ENCODE measurements around the gene COX7A2L.

Gene COX7A2L

DNA sequence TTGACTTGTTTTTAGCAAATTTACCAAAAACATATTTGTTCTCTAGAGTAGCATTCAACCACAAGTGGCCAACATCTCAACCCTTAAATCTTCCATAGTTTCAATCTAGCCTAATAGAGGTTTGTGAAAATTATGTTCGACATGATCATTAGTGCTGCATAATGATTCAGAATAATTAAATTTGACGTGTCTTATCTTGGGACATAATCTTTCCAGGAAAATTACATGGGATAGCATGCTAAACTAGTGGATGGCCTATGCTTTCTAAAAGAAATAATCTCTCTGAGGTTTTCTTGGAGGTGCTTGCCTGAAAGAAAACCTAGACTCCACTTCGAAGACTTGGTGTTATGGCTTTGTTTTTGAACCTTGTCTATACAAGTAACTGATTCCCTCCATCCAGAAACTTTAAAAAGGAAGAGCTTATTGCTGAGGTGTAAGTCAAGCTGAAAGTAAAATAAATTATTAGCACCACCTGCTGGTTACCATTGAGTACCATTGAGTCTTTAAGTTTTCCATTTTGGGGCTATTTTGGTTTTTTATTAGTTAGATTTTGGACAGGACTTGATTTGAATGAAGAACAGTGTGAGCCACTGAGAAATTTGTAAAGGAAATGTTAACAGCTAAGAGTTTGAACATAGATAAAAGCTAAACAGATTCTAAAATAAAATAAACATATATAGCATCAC is 32.7 kb downstream of the COX7A2L start:
- H3K27me3 Mint-ChIP-seq (ENCODE audit: low read depth) = no peaks in the 10 kb centered on the region
- peaks cover 5% of the 10 kb centered on the region for H3K4me1 Mint-ChIP-seq (ENCODE audit: low read depth)
- H3K36me3 Mint-ChIP-seq (ENCODE audit: low read depth) = peaks cover 52% of the 10 kb centered on the region
- H3K27ac Mint-ChIP-seq = peak overlapping the region; percentile 11
- H3K9me3 Mint-ChIP-seq = no peaks in the 10 kb centered on the region
- no peak overlapping the region for H3K4me3 Mint-ChIP-seq
- DNase-seq (ENCODE audit: low spot score) = no peak

DNA sequence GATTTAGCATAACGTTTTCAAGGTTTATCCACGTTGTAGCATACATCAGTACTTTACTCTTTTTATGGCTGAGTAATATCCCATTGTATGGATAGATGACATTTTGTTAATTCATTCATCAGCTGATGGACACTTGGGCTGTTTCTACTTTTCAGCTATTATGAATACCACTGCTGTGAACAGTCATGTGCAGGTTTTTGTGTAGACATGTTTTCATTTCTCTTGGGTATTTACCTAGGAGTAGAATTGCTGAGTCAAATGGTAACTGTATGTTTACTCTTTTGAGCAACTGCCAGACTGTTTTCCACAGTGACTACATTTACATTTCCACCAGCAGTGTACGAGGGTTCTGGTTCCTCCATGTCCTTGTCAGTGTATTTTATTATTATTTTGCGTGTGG is 33.9 kb downstream of the COX7A2L start:
- no peak for DNase-seq (ENCODE audit: low spot score)
- Mint-ChIP-seq H3K27me3 (ENCODE audit: low read depth) (no peaks in the 10 kb centered on the region), H3K36me3 (ENCODE audit: low read depth) (peaks cover 45% of the 10 kb centered on the region), H3K27ac (no peak overlapping the region), H3K9me3 (no peaks in the 10 kb centered on the region), H3K4me1 (ENCODE audit: low read depth) (peaks cover 8% of the 10 kb centered on the region), H3K4me3 (no peak overlapping the region)

DNA sequence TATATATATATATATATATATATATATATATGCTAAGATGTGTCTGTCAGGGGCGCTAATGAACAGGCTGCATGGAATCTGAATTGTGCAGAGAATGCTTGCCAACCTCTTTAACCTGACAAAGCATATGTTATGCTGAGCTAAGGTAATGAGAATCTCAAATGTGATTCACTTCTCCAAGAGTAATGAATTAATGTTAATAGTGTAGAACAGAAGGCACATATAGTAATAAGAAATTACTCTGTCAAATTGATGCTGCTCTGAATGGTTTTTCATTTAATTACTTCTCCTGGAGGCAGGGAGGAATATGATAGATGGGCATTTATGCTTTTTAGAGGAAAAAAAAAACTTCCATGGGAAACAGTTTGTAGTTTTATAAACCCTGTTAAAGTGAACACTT is 35.4 kb downstream of the COX7A2L start:
- Mint-ChIP-seq H3K9me3 (no peaks in the 10 kb centered on the region), H3K27me3 (ENCODE audit: low read depth) (no peaks in the 10 kb centered on the region), H3K27ac (peak overlapping the region; percentile 10), H3K4me1 (ENCODE audit: low read depth) (peaks cover 14% of the 10 kb centered on the region), H3K36me3 (ENCODE audit: low read depth) (peaks cover 40% of the 10 kb centered on the region), H3K4me3 (no peak overlapping the region)
- DNase-seq (ENCODE audit: low spot score) = no peak

DNA sequence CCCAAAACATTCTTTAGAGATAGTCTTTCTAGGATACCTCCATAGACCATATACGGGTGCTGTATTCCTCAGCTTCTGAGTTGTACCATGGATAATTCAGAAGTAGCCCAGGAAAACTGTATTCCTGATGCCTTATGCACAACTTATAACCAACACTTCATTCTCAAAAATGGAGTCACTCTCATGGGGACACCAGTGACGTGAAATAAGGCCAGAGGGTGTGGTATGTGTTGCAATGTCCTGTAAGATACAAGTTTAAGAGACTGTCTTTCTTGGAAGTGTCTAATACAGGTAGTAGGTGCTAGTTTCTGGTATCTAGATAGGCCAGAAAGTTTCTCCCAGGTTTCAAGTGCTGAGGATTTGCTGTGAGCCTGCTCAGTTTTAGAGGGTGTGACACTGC is 36.1 kb downstream of the COX7A2L start:
- Mint-ChIP-seq H3K36me3 (ENCODE audit: low read depth) (peaks cover 39% of the 10 kb centered on the region), H3K27me3 (ENCODE audit: low read depth) (no peaks in the 10 kb centered on the region), H3K4me3 (no peak overlapping the region), H3K9me3 (no peaks in the 10 kb centered on the region), H3K27ac (no peak overlapping the region), H3K4me1 (ENCODE audit: low read depth) (peaks cover 14% of the 10 kb centered on the region)
- DNase-seq (ENCODE audit: low spot score) = no peak

DNA sequence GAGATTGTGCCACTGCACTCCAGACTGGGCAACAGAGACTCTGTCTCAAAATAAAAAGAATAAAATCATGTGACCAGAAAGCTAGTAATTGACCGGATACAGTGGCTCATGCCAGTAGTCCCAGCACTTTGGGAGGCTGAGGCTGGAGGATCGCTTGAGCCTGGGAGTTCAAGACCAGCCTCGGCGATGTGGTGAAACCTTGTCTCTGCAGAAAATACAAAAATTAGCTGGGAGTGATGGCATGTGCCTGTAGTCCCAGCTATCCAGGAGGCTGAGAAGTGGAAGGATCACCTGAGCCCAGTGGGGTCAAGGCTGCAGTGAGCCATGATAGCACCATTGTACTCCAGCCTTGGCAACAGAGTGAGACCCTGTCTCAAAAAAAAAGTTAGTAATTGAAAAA is 36.8 kb downstream of the COX7A2L start:
- H3K4me3 Mint-ChIP-seq = no peak overlapping the region
- peaks cover 34% of the 10 kb centered on the region for H3K36me3 Mint-ChIP-seq (ENCODE audit: low read depth)
- H3K27ac Mint-ChIP-seq = no peak overlapping the region
- H3K9me3 Mint-ChIP-seq = no peaks in the 10 kb centered on the region
- DNase-seq (ENCODE audit: low spot score) = no peak
- no peaks in the 10 kb centered on the region for H3K27me3 Mint-ChIP-seq (ENCODE audit: low read depth)
- peaks cover 14% of the 10 kb centered on the region for H3K4me1 Mint-ChIP-seq (ENCODE audit: low read depth)

DNA sequence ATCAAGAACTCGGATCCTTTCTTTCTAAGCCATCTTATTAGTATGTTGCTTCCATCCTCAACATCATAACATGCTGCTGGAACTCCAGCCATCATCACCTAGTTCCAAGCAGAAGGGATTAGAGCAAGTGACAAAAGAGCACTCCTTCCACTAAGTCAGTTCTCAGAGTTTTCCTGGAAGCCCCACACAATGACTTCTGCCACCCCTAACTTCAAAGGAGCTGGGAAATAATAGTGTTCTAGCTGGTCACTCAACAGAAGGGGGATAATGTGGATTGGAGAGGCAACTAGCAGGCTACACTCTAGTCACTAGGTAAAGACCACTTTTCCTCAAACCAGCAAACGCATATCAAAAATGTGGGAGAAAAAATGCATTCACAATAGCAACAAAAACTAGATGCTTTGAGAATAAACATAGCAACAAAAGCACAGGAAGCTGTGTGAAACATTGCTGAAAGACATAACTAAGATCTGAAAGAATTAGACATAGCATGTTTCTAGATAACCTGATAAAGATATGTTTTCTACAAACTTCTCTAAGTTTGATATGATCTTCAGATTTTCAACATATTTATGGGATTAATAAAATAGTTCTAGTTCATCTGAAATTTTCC is 39.5 kb downstream of the COX7A2L start:
- peaks cover 9% of the 10 kb centered on the region for H3K4me1 Mint-ChIP-seq (ENCODE audit: low read depth)
- H3K9me3 Mint-ChIP-seq = no peaks in the 10 kb centered on the region
- H3K27me3 Mint-ChIP-seq (ENCODE audit: low read depth) = no peaks in the 10 kb centered on the region
- DNase-seq (ENCODE audit: low spot score) = no peak
- no peak overlapping the region for H3K4me3 Mint-ChIP-seq
- H3K27ac Mint-ChIP-seq = peak overlapping the region; percentile 8
- H3K36me3 Mint-ChIP-seq (ENCODE audit: low read depth) = peaks cover 25% of the 10 kb centered on the region

DNA sequence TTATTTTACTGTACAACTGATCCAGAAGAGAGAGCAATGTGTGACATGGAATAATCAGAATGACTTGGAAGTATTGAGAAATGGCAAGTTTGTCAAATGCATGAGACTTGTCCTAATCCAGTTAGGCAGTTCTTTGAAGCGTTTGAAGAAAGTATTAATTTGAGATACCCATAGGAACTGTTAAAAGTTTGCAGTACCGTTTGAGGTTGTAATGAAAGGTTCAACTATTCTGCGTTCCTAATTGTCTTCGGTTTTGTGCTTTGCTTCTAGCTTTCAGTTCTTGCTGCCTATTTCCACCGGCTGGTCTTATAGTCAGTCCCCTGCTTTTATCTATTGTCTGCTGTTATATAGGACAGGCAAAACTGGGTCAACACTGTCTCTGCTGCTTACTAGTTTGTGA is 41.8 kb downstream of the COX7A2L start:
- peaks cover 11% of the 10 kb centered on the region for H3K4me1 Mint-ChIP-seq (ENCODE audit: low read depth)
- no peaks in the 10 kb centered on the region for H3K9me3 Mint-ChIP-seq
- DNase-seq (ENCODE audit: low spot score) = no peak
- H3K36me3 Mint-ChIP-seq (ENCODE audit: low read depth) = peaks cover 25% of the 10 kb centered on the region
- no peak overlapping the region for H3K4me3 Mint-ChIP-seq
- H3K27ac Mint-ChIP-seq = no peak overlapping the region
- H3K27me3 Mint-ChIP-seq (ENCODE audit: low read depth) = no peaks in the 10 kb centered on the region

DNA sequence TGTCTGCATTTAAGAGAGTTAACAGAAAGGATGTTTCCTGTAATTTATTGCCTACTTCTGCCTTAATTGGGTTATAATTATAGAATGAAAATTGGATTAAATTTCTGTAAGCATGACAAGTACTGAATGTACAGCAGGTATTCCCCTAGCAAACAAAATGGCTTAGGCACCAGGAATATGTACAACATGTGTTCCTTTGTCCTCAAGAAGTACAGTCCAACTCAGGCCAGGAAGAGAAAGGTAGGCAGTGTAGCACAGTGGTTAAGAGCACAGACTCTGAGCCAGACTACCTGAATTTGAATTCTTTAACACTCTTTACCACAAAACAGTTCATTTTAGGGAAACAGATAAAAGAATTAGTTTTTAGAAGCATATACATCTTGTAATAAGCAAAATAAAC is 43.1 kb downstream of the COX7A2L start:
- H3K27me3 Mint-ChIP-seq (ENCODE audit: low read depth) = no peaks in the 10 kb centered on the region

DNA sequence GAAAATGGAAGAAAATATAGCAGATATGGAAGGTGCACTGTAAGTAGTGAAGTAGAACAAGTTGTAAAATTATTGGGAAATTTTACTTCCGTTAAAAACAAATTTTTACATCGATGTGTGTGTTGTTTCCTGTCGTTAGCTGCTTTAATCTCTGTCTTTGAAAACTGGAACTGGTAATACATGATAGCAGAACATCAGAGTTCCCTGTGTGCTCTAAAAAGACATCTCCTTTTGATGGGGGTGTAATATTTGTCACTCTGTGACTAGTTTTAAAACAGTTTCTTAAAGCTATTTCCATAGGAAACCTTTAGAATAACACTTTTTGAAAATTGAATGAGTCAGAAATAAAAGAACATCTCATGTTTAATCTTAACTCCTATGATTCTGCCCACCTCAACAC is 43.5 kb downstream of the COX7A2L start:
- H3K4me1 Mint-ChIP-seq (ENCODE audit: low read depth) = peaks cover 10% of the 10 kb centered on the region
- no peak overlapping the region for H3K4me3 Mint-ChIP-seq
- H3K36me3 Mint-ChIP-seq (ENCODE audit: low read depth) = peaks cover 23% of the 10 kb centered on the region
- H3K9me3 Mint-ChIP-seq = no peaks in the 10 kb centered on the region
- no peaks in the 10 kb centered on the region for H3K27me3 Mint-ChIP-seq (ENCODE audit: low read depth)
- no peak overlapping the region for H3K27ac Mint-ChIP-seq
- no peak for DNase-seq (ENCODE audit: low spot score)

More for the DNA sequence above, 43.1 kb downstream of the COX7A2L start:
- peaks cover 25% of the 10 kb centered on the region for H3K36me3 Mint-ChIP-seq (ENCODE audit: low read depth)
- peaks cover 11% of the 10 kb centered on the region for H3K4me1 Mint-ChIP-seq (ENCODE audit: low read depth)
- H3K9me3 Mint-ChIP-seq = no peaks in the 10 kb centered on the region
- no peak overlapping the region for H3K4me3 Mint-ChIP-seq
- no peak overlapping the region for H3K27ac Mint-ChIP-seq
- DNase-seq (ENCODE audit: low spot score) = no peak

DNA sequence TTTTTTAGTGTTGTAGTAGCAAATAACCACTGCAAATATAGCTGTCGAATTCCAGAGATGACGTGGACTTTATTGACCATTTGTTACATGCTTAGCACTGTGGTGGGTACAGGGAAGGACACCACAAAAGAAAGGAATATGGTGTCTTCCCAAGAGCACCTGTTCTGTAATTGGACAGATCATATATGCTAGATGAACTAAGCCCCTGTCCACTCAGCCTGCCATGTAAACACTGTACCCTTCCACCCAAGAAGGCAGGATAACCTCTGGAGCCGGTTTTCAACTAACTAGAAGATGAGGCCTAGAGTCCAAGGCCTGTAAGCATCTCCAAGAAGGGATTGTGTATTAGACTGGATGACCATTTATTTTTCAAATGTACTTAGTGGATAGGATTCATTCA is 44.1 kb downstream of the COX7A2L start:
- no peaks in the 10 kb centered on the region for H3K27me3 Mint-ChIP-seq (ENCODE audit: low read depth)
- DNase-seq (ENCODE audit: low spot score) = no peak
- peaks cover 9% of the 10 kb centered on the region for H3K4me1 Mint-ChIP-seq (ENCODE audit: low read depth)
- no peak overlapping the region for H3K4me3 Mint-ChIP-seq
- no peaks in the 10 kb centered on the region for H3K9me3 Mint-ChIP-seq
- peaks cover 25% of the 10 kb centered on the region for H3K36me3 Mint-ChIP-seq (ENCODE audit: low read depth)
- no peak overlapping the region for H3K27ac Mint-ChIP-seq

DNA sequence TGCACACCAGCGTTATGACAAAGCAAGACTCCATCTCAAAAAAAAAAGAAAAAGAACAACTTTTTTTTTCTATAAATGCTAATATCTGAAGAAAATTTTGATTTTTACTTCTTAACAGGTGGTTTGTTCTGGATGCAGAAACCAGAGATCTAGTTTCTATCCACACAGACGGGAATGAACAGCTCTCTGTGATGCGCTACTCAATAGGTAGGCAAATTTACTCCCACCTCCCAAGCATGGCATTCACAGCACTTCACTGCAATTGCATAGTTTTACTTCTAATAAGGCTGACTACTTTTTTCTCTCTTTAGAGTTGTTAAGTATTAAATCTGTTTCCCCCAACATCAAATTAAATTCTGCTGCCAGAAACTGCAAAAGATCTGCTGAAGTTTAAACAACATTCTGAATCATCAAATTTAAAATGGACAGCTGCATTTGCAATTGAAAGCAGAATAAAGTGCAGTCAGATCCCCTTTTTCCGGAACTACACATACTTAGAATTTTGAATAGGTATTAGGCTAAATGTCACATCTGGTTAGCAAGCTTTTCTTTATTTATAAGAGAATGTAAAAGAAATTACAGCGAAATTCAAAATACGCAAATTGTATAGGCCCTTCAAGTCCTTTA is 45.1 kb downstream of the COX7A2L start:
- Mint-ChIP-seq H3K4me3 (no peak overlapping the region), H3K9me3 (no peaks in the 10 kb centered on the region), H3K36me3 (ENCODE audit: low read depth) (peaks cover 25% of the 10 kb centered on the region), H3K27me3 (ENCODE audit: low read depth) (no peaks in the 10 kb centered on the region), H3K4me1 (ENCODE audit: low read depth) (peaks cover 4% of the 10 kb centered on the region), H3K27ac (no peak overlapping the region)
- DNase-seq (ENCODE audit: low spot score) = no peak

DNA sequence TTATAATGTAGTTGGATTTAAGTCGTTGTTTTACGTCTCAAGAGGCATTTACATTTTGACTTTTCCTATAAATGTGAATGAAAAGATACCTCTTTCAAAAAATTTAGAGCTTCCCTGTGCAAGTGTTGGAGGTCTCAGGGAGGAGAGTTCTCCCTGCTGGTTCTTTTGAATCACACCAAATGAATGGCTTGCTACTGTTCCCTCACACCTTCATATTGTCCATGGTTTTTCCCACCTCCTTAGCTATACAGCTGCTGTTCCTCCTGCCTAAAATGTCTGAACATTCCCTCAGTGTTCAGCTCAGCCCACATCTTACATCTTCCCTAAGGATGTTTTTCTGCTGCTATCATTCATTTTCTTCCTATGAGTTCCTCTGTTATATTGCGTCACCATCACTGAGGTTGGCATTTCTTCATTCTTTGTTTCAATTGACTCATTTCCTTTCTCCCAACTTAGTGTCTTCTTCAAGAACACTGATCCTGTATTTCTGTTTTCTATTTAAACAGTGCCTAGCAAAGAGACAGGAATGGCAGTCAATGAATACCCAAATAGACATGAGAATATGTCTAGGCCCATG is 46.0 kb downstream of the COX7A2L start:
- Mint-ChIP-seq H3K4me1 (ENCODE audit: low read depth) (peaks cover 3% of the 10 kb centered on the region), H3K36me3 (ENCODE audit: low read depth) (peaks cover 21% of the 10 kb centered on the region), H3K9me3 (no peaks in the 10 kb centered on the region), H3K4me3 (no peak overlapping the region), H3K27ac (no peak overlapping the region), H3K27me3 (ENCODE audit: low read depth) (no peaks in the 10 kb centered on the region)
- no peak for DNase-seq (ENCODE audit: low spot score)

DNA sequence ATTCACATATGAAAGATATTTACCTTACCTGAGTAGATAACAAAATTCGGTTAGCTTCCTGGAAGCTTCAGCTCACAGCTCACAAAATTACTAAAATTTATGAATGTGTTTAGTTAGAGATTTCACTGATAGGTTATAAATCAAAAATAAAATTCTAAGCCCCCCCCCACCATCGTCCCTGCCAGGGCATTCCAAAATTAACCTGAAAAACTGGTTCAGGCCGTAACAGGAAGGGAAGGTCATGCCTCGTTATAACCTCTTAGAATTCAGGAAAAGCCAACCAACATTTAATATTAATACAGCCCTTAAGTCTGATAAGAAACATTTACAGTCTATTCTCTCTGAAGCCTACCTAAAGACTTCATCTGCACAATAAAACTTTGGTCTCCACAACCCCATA is 48.9 kb downstream of the COX7A2L start:
- H3K9me3 Mint-ChIP-seq = no peaks in the 10 kb centered on the region
- no peaks in the 10 kb centered on the region for H3K27me3 Mint-ChIP-seq (ENCODE audit: low read depth)
- H3K4me1 Mint-ChIP-seq (ENCODE audit: low read depth) = peaks cover 3% of the 10 kb centered on the region
- peaks cover 29% of the 10 kb centered on the region for H3K36me3 Mint-ChIP-seq (ENCODE audit: low read depth)
- no peak overlapping the region for H3K27ac Mint-ChIP-seq
- H3K4me3 Mint-ChIP-seq = no peak overlapping the region
- no peak for DNase-seq (ENCODE audit: low spot score)

DNA sequence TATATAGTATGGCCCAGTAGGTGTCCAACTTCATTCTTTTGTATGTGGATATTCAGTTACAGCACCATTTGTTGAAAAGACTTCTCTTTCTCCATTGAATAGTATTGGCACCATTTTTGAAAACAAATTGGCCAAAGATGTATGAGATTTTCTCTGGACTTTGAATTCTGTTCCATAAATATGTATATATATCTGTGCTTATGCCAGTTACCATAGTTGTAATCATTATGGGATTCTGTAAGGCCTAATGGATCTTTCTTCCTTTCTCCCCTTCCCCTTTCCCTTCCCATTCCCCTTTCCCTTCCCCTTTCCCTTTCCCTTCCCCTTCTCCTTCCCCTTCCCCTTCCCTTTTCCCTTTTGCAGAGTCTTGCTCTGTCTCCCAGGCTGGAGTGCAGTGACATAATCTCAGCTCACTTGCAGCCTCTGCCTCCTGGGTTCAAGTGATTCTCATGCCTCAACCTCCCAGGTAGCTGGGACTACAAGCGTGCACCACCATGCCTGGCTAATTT is 51.0 kb downstream of the COX7A2L start:
- no peak overlapping the region for H3K4me3 Mint-ChIP-seq
- no peaks in the 10 kb centered on the region for H3K9me3 Mint-ChIP-seq
- no peak for DNase-seq (ENCODE audit: low spot score)
- H3K4me1 Mint-ChIP-seq (ENCODE audit: low read depth) = peaks cover 9% of the 10 kb centered on the region
- peaks cover 28% of the 10 kb centered on the region for H3K36me3 Mint-ChIP-seq (ENCODE audit: low read depth)
- no peak overlapping the region for H3K27ac Mint-ChIP-seq
- H3K27me3 Mint-ChIP-seq (ENCODE audit: low read depth) = no peaks in the 10 kb centered on the region

Measured in T-helper 2 cell treated with Interferon-gamma antibody and Interleukin-4, amounts not matched to agents 5 μg/mL and 100 μg/mL, for 36 hours (primary cell).